GM19324 (cell line): ENCODE results near the gene SLC35B2.

Experiments used
- ATAC-seq: cut with Tn5 transposase; IDR thresholded peaks from one replicate; pipeline ENCODE4 v1.9.1; 2021; ENCODE audit warnings: mild to moderate bottlenecking, moderate library complexity; ENCODE audit not compliant: unreplicated experiment, low FRiP score

Gene SLC35B2

GRCh38 chr6:44224029-44224964 lies 33.0 kb downstream of the SLC35B2 start:
- ATAC-seq: no peak

- ATAC-seq: peak; percentile 58
These were observed 33.9 kb downstream of the SLC35B2 start, which contains the start of gene SLC29A1 for GRCh38 chr6:44223319-44224028. Gene SLC29A1, plus strand, starts transcription at chr6:44223595. Its CDS starts 3,719 bp downstream, at chr6:44227314.

- no peak for ATAC-seq
These were observed 34.6 kb downstream of the SLC35B2 start for GRCh38 chr6:44222486-44223318.

- ATAC-seq: no peak
These were observed 35.4 kb downstream of the SLC35B2 start for GRCh38 chr6:44221961-44222335.

GRCh38 chr6:44221291-44221960 lies 35.9 kb downstream of the SLC35B2 start:
- peak; percentile 43 for ATAC-seq

GRCh38 chr6:44220913-44221290 lies 36.4 kb downstream of the SLC35B2 start:
- no peak for ATAC-seq

GRCh38 chr6:44219815-44220784 lies 37.2 kb downstream of the SLC35B2 start:
- ATAC-seq: no peak

- peak; percentile 55 for ATAC-seq
These were observed 38.1 kb downstream of the SLC35B2 start for GRCh38 chr6:44219053-44219814.

GRCh38 chr6:44217332-44218143 lies 39.8 kb downstream of the SLC35B2 start:
- ATAC-seq: no peak

GRCh38 chr6:44216677-44217331 lies 40.5 kb downstream of the SLC35B2 start, which contains the start of gene MYMX:
Gene MYMX, plus strand, starts transcription at chr6:44216926. Its CDS starts 546 bp downstream, at chr6:44217472.
- ATAC-seq: no peak

GRCh38 chr6:44214307-44214706 lies 43.0 kb downstream of the SLC35B2 start:
- ATAC-seq: no peak

- ATAC-seq: no peak
These were observed 46.0 kb downstream of the SLC35B2 start for GRCh38 chr6:44211284-44211683.

GRCh38 chr6:44207966-44208365 lies 49.4 kb downstream of the SLC35B2 start:
- no peak for ATAC-seq
